SK-N-SH treated with all-trans-retinoic acid at 6 μM for 48 hours (cell line): ENCODE measurements around the gene RBFOX2.

Source experiments
- ARNTL ChIP-seq: fragments of 450-650 bp; formaldehyde crosslinking; IDR thresholded peaks from 2 replicates; pipeline ENCODE4 v1.5.0; 2020; ENCODE audit warnings: low read depth, mild to moderate bottlenecking, moderate library complexity, borderline replicate concordance
- CREB5 ChIP-seq: fragments of 250-450 bp; sonication (Bioruptor Pico); IDR thresholded peaks from 2 replicates; pipeline ENCODE4 v1.5.1; 2020; ENCODE audit warnings: low read depth, mild to moderate bottlenecking, moderate library complexity
- CSRNP3 ChIP-seq: fragments of 250-450 bp; sonication (Bioruptor Pico); IDR thresholded peaks from 2 replicates; pipeline ENCODE4 v1.5.1; 2021; ENCODE audit warnings: mild to moderate bottlenecking, moderate library complexity
- ISL1 ChIP-seq: fragments of 250-450 bp; sonication (Bioruptor Pico); IDR thresholded peaks from 2 replicates; pipeline ENCODE4 v2.1.2; 2022; ENCODE audit warnings: mild to moderate bottlenecking, moderate library complexity
- OSR1 ChIP-seq: fragments of 250-450 bp; sonication (Bioruptor Pico); IDR thresholded peaks from 2 replicates; pipeline ENCODE4 v1.8.0; 2022; ENCODE audit warnings: moderate library complexity, mild to moderate bottlenecking, inconsistent platforms
- PATZ1 ChIP-seq: fragments of 250-450 bp; sonication (Bioruptor Pico); IDR thresholded peaks from 2 replicates; pipeline ENCODE4 v1.8.0; 2020; ENCODE audit warnings: mild to moderate bottlenecking, moderate library complexity, borderline replicate concordance
- TCF4 ChIP-seq: fragments of 250-450 bp; sonication (Bioruptor Pico); IDR thresholded peaks from 2 replicates; pipeline ENCODE4 v1.8.0; 2021; ENCODE audit warnings: mild to moderate bottlenecking, moderate library complexity, borderline replicate concordance
- TSHZ2 ChIP-seq: fragments of 250-450 bp; sonication (Bioruptor Pico); IDR thresholded peaks from 2 replicates; pipeline ENCODE4 v1.5.0; 2020; ENCODE audit warnings: mild to moderate bottlenecking, moderate library complexity
- ZC3H10 ChIP-seq: fragments of 250-450 bp; sonication (Bioruptor Pico); IDR thresholded peaks from 2 replicates; pipeline ENCODE4 v1.5.1; 2021; ENCODE audit warnings: mild to moderate bottlenecking, moderate library complexity
- ZFP3 ChIP-seq: fragments of 250-450 bp; sonication (Bioruptor Pico); IDR thresholded peaks from 2 replicates; pipeline ENCODE4 v1.5.0; 2020; ENCODE audit warnings: mild to moderate bottlenecking, moderate library complexity
- ZNF8 ChIP-seq: fragments of 450-650 bp; formaldehyde crosslinking; IDR thresholded peaks from 2 replicates; pipeline ENCODE4 v1.5.0; 2020; ENCODE audit warnings: mild to moderate bottlenecking, moderate library complexity

- TF ChIP-seq PATZ1 (CRISPR knock-in tag) (no peak), ISL1 (CRISPR knock-in tag) (no peak), OSR1 (CRISPR knock-in tag) (no peak), ARNTL (CRISPR knock-in tag) (no peak), ZC3H10 (CRISPR knock-in tag) (no peak), CREB5 (CRISPR knock-in tag) (no peak), ZNF8 (CRISPR knock-in tag) (no peak), TCF4 (CRISPR knock-in tag) (no peak), ZFP3 (CRISPR knock-in tag) (peak; percentile 59), TSHZ2 (CRISPR knock-in tag) (no peak), CSRNP3 (no peak)
These were observed 37.3 kb upstream of the RBFOX2 start for GRCh38 chr22:36065775-36066544.
